Body of pancreas (tissue), 4 donors: ENCODE data around the gene MIOX. TPM values are rescaled to one million over a fixed set of nuclear protein-coding genes. Genes with fewer than 3 reads are reported as not detected.

Source experiments
- ATAC-seq: fragments of 150-250 bp; one replicate; pipeline ENCODE4 v1.9.1; 2016
- DNase-seq, 4 donors: peaks; one replicate each; pipeline ENCODE4 v3.0.0-alpha.2; 2019
- H3K27ac ChIP-seq, 4 donors: fragments of 200-600 bp; sonication (generic); 1 replicate in 3 of 4; 2 replicates in 1 of 4; pipeline versions ENCODE4 v1.5.1 to v1.6.1; 2016 to 2019; ENCODE audit warnings: mild to moderate bottlenecking in 1 of 4, mixed read lengths in 1 of 4, moderate library complexity in 1 of 4
- H3K27me3 ChIP-seq, 2 donors: fragments of 200-600 bp; sonication (generic); one replicate each; pipeline ENCODE4 v1.6.0; 2016; ENCODE audit warnings: mild to moderate bottlenecking in 1 of 2
- H3K36me3 ChIP-seq, 2 donors: fragments of 200-600 bp; sonication (generic); replicated peaks in 1 of 2; 2 replicates each; pipeline ENCODE4 v1.5.1; 2016; ENCODE audit warnings: low read depth in 2 of 2; ENCODE audit not compliant: insufficient read depth in 1 of 2
- H3K4me1 ChIP-seq: fragments of 200-600 bp; sonication (generic); one replicate; pipeline ENCODE4 v1.6.0; 2016
- H3K4me3 ChIP-seq, 2 donors: fragments of 200-600 bp; sonication (generic); 1 replicate in 1 of 2; 2 replicates in 1 of 2; pipeline ENCODE4 v1.5.1; 2016 to 2019
- H3K9me3 ChIP-seq, 3 donors: fragments of 200-600 bp; sonication (generic); 1 replicate in 2 of 3; 2 replicates in 1 of 3; pipeline ENCODE4 v1.5.1; 2016
- CTCF ChIP-seq, 7 experiments: fragments of 450-650 bp in 4 of 7; fragments of 200-600 bp in 3 of 7; sonication (generic) in 3 of 7; IDR thresholded peaks; one replicate each; pipeline ENCODE4 v1.5.1; 2016 to 2019; ENCODE audit warnings: antibody characterized with exemption in 7 of 7
- POLR2A ChIP-seq, 3 donors: fragments of 450-650 bp; IDR thresholded peaks; one replicate each; pipeline ENCODE4 v1.6.1; 2016; ENCODE audit warnings: antibody characterized with exemption in 3 of 3, mild to moderate bottlenecking in 2 of 3
- WGBS, 2 donors: methylation state at CpG; one replicate each; pipeline ENCODE4 v1.1.5; 2017; 5-methylcytosine and 5-hydroxymethylcytosine counted together
- intact Hi-C: fragments of 100-400 bp; cut with DNase I; formaldehyde crosslinking; loops from one replicate; pipeline ENCODE4 v1.15.1; 2023
- total RNA-seq, 2 donors: library from RNA; depleted of rRNA; stranded (reverse); fragments of >200 nt; gene quantifications; one replicate each; pipeline ENCODE4 v1.1.0, GENCODE V29; 2016

MIOX gene
- total RNA-seq, 2 donors from 2014 or later: not detected

GRCh38 chr22:50471197-50471847 lies 15.3 kb upstream of the MIOX start:
- ATAC-seq (no peak), DNase-seq (no peak)
- no peaks in the 10 kb centered on the region for H3K27me3 ChIP-seq
- TF ChIP-seq POLR2A (IDR thresholded peaks at IDR 0.05) (no peak), CTCF (IDR thresholded peaks at IDR 0.05) (no peak)
- H3K9me3 ChIP-seq: no peaks in the 10 kb centered on the region
- intact Hi-C loops: no loop called here
- H3K36me3 ChIP-seq: peaks cover 8 to 11% of the 10 kb centered on the region in 2 donors
- WGBS, 2 donors: 78 to 79% methylated on average over 5 to 21 of the region's 21 CpGs
- H3K4me3 ChIP-seq: no peak overlapping the region
- peaks cover 56% of the 10 kb centered on the region for H3K4me1 ChIP-seq
- no peak overlapping the region for H3K27ac ChIP-seq

- DNase-seq: no peak
- intact Hi-C loops: no loop called here
- H3K27me3 ChIP-seq: no peaks in the 10 kb centered on the region
- H3K9me3 ChIP-seq: no peaks in the 10 kb centered on the region
- TF ChIP-seq CTCF (IDR thresholded peaks at IDR 0.05) (no peak), POLR2A (IDR thresholded peaks at IDR 0.05) (no peak)
- peaks cover 1 to 5% of the 10 kb centered on the region in 2 donors for H3K36me3 ChIP-seq
- no peak overlapping the region for H3K27ac ChIP-seq
- peaks cover 56% of the 10 kb centered on the region for H3K4me1 ChIP-seq
- WGBS, 2 donors: 50 to 76% methylated on average over 1 to 5 of the region's 5 CpGs
- no peak for ATAC-seq
- H3K4me3 ChIP-seq: no peak overlapping the region
Observed at GRCh38 chr22:50471962-50472361, 14.7 kb upstream of the MIOX start.

- H3K27ac ChIP-seq: no peak overlapping the region
- H3K27me3 ChIP-seq: no peaks in the 10 kb centered on the region
- no peaks in the 10 kb centered on the region for H3K9me3 ChIP-seq
- intact Hi-C loops: no loop called here
- peak in 1 of 4 donors; percentile 42 for DNase-seq
- no peak overlapping the region for H3K4me3 ChIP-seq
- 57 to 60% methylated on average over 6 of the region's 6 CpGs for WGBS, 2 donors
- H3K36me3 ChIP-seq: no peaks in the 10 kb centered on the region
- TF ChIP-seq POLR2A (IDR thresholded peaks at IDR 0.05): no peak
- TF ChIP-seq CTCF (IDR thresholded peaks at IDR 0.05): peak in 3 of 7 experiments; percentile 18 to 46 (median 32)
- H3K4me1 ChIP-seq: peaks cover 56% of the 10 kb centered on the region
- ATAC-seq: no peak
Observed at GRCh38 chr22:50473088-50473487, 13.6 kb upstream of the MIOX start.

- ATAC-seq: peak; percentile 45
- H3K9me3 ChIP-seq: no peaks in the 10 kb centered on the region
- TF ChIP-seq POLR2A (IDR thresholded peaks at IDR 0.05) (peak; percentile 25 to 56 (median 50)), CTCF (IDR thresholded peaks at IDR 0.05) (peak in 1 of 7 experiments; percentile 15)
- H3K27ac ChIP-seq: peak overlapping the region; percentile 77 to 87 (median 84)
- peaks cover 54% of the 10 kb centered on the region for H3K4me1 ChIP-seq
- WGBS, 2 donors: 1 to 4% methylated on average over 29 to 59 of the region's 62 CpGs
- H3K4me3 ChIP-seq: peak overlapping the region; percentile 47 to 77
- DNase-seq: peak; percentile 54 to 66 (median 60)
- no peaks in the 10 kb centered on the region for H3K27me3 ChIP-seq
- H3K36me3 ChIP-seq: no peaks in the 10 kb centered on the region
- intact Hi-C loops: no loop called here
Observed at GRCh38 chr22:50473855-50474671, 12.6 kb upstream of the MIOX start.
